GM12878 (cell line): Measurements from ENCODE around the gene LPCAT2. TPM values are rescaled to one million over a fixed set of nuclear protein-coding genes. Genes with fewer than 3 reads are reported as not detected.
A peak's percentile ranks its signal among the peaks of the same experiment; 100 is the strongest.

Experiments used
- CHD1 ChIP-seq: IDR thresholded peaks from 2 replicates; pipeline ENCODE4 v1.6.1; 2012; ENCODE audit warnings: low read depth, low read length, improper control_type of control experiment
- GATAD2B ChIP-seq: fragments of 450-650 bp; conservative IDR thresholded peaks from 2 replicates; pipeline ENCODE4 v1.6.1; 2017; ENCODE audit warnings: low read depth, mild to moderate bottlenecking, moderate library complexity
- HDAC2 ChIP-seq: fragments of 200-600 bp; sonication (generic); IDR thresholded peaks from 2 replicates; pipeline ENCODE4 v1.6.1; 2017
- HDGF ChIP-seq: fragments of 450-650 bp; IDR thresholded peaks from 2 replicates; pipeline ENCODE4 v1.6.1; 2016; ENCODE audit warnings: antibody characterized with exemption
- JUNB ChIP-seq: IDR thresholded peaks from 2 replicates; pipeline ENCODE4 v1.6.1; 2016; ENCODE audit warnings: antibody characterized with exemption, mild to moderate bottlenecking
- KAT2A ChIP-seq: conservative IDR thresholded peaks from 2 replicates; pipeline ENCODE4 v1.6.1; 2011; ENCODE audit warnings: low read depth, low read length; ENCODE audit not compliant: control insufficient read depth
- MEF2A ChIP-seq: IDR thresholded peaks from 2 replicates; pipeline ENCODE4 v1.6.1; 2011; ENCODE audit warnings: low read depth, mild to moderate bottlenecking, low read length, moderate library complexity; ENCODE audit not compliant: insufficient read depth
- NFXL1 ChIP-seq: fragments of 450-650 bp; IDR thresholded peaks from 2 replicates; pipeline ENCODE4 v1.6.1; 2017; ENCODE audit warnings: antibody characterized with exemption, mild to moderate bottlenecking, borderline replicate concordance
- NR2C2 ChIP-seq: IDR thresholded peaks from 2 replicates; pipeline ENCODE4 v1.6.1; 2011; ENCODE audit warnings: borderline replicate concordance, low read depth; ENCODE audit not compliant: control insufficient read depth, insufficient read length
- POLR2AphosphoS5 ChIP-seq: IDR thresholded peaks from 2 replicates; pipeline ENCODE4 v1.6.1; 2011; ENCODE audit warnings: mild to moderate bottlenecking, low read length, inconsistent platforms
- POU2F2 ChIP-seq: IDR thresholded peaks from 3 replicates; pipeline ENCODE4 v1.6.1; 2011; ENCODE audit warnings: low read depth, mild to moderate bottlenecking, low read length, borderline replicate concordance
- RBBP5 ChIP-seq: fragments of 200-600 bp; sonication (generic); conservative IDR thresholded peaks from 2 replicates; pipeline ENCODE4 v1.6.1; 2016
- RFX5 ChIP-seq: IDR thresholded peaks from 2 replicates; pipeline ENCODE4 v1.6.1; 2011; ENCODE audit warnings: low read depth, low read length, improper control_type of control experiment
- SMAD1 ChIP-seq: fragments of 450-650 bp; IDR thresholded peaks from 2 replicates; pipeline ENCODE4 v1.6.1; 2018; ENCODE audit warnings: mild to moderate bottlenecking, low read depth; ENCODE audit not compliant: partially characterized antibody
- SMARCA5 ChIP-seq: fragments of 450-650 bp; IDR thresholded peaks from 2 replicates; pipeline ENCODE4 v1.6.1; 2017; ENCODE audit warnings: mild to moderate bottlenecking
- SP1 ChIP-seq: IDR thresholded peaks from one replicate; pipeline ENCODE4 v1.6.1; 2011; ENCODE audit warnings: low read depth, low read length
- ZNF217 ChIP-seq: fragments of 450-650 bp; IDR thresholded peaks from 2 replicates; pipeline ENCODE4 v1.6.1; 2017; ENCODE audit warnings: antibody characterized with exemption, mild to moderate bottlenecking
- polyA plus RNA-seq, 11 experiments: library from polyadenylated mRNA; depleted of rRNA in 4 of 11; unstranded in 6 of 11; stranded (reverse) in 5 of 11; fragments of >200 nt; fragmentation: Nextera tagmentation in 4 of 11; fragmentation: Illumina TruSeq in 1 of 11; extraction: Ambion mirVana in 4 of 11; extraction: Trizol in 1 of 11; gene quantifications; 1 replicate in 1 of 11; 2 replicates in 10 of 11; pipeline versions ENCODE4 v1.2.1 to v1.2.3, GENCODE V29; 2011 to 2016; ENCODE audit warnings: inconsistent platforms in 2 of 11, missing spikeins in 2 of 11, low read depth in 1 of 11
- total RNA-seq, 4 experiments: library from RNA; depleted of rRNA in 3 of 4; stranded (reverse); fragments of >200 nt in 3 of 4; fragmentation: Illumina TruSeq in 1 of 4; extraction: Trizol in 1 of 4; gene quantifications; 2 replicates each; pipeline versions ENCODE4 v1.2.1 to v1.2.3, GENCODE V29; 2013 to 2021
- TF ChIP-seq, protein P1 (sequence below): fragments of 450-650 bp; IDR thresholded peaks from 2 replicates; pipeline ENCODE4 v1.6.1; 2017; ENCODE audit warnings: mild to moderate bottlenecking, low read depth, inconsistent platforms; ENCODE audit not compliant: poor library complexity, severe bottlenecking
- TF ChIP-seq, protein P2 (sequence below): IDR thresholded peaks from 2 replicates; pipeline ENCODE4 v1.6.1; 2011; ENCODE audit warnings: borderline replicate concordance, low read depth, mild to moderate bottlenecking, moderate library complexity, low read length; ENCODE audit not compliant: insufficient read depth, poor library complexity, severe bottlenecking
- TF ChIP-seq, protein P3 (sequence below): IDR thresholded peaks from 2 replicates; pipeline ENCODE4 v1.6.1; 2012; ENCODE audit warnings: low read length, inconsistent platforms
- TF ChIP-seq, protein P4 (sequence below): IDR thresholded peaks from 2 replicates; pipeline ENCODE4 v1.6.1; 2011; ENCODE audit warnings: mild to moderate bottlenecking, low read depth, low read length, moderate library complexity; ENCODE audit not compliant: insufficient replicate concordance
- TF ChIP-seq, protein P5 (sequence below): IDR thresholded peaks from 2 replicates; pipeline ENCODE4 v1.6.1; 2011; ENCODE audit warnings: low read depth, mild to moderate bottlenecking, low read length, moderate library complexity, borderline replicate concordance; ENCODE audit errors: extremely low read depth

LPCAT2 gene
- total and polyA plus RNA-seq, 10 of the 15 experiments (the other 5 are each of a cell fraction or from before 2014, with no cell fraction given) = 0.01 TPM; not detected in 9

DNA sequence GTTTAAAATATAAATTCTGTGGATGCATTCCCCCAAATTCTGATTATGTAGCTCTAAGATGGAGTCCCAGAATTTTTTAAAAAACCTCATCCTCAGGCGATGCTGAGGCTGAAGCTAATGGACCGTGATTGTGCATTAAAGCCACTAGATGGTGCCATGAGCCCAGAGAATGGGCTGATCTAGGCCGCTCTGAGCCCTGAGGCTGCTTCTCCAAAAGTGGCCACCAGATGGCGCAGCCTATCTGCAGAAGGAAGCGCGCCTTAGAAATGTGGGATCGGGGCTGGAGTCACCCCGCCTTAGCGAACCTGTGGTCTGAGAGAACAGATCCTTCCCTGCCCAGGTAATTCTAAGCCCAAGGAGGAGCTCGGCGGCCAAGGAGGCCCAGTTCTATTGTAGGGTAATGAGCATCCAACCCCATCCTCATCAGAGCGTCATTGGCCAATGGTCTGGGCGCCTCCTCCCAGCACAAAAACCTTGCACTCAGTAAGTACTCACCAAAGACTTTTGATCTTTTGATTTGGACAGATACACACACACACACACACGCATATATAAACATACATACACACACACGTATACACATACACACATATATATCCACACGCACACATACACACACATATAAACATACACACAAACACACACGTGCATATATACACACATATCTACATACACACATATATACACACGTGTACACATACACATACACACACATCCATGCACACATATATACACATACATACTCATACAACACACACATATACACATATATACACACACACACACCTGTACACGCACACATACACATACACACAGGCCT is 43.6 kb upstream of the LPCAT2 start (continued):
- no peak for TF ChIP-seq NFXL1
- no peak for TF ChIP-seq RFX5
- TF ChIP-seq POLR2AphosphoS5 = no peak
- no peak for TF ChIP-seq NR2C2
- no peak for TF ChIP-seq POU2F2
- TF ChIP-seq, protein P1, sequence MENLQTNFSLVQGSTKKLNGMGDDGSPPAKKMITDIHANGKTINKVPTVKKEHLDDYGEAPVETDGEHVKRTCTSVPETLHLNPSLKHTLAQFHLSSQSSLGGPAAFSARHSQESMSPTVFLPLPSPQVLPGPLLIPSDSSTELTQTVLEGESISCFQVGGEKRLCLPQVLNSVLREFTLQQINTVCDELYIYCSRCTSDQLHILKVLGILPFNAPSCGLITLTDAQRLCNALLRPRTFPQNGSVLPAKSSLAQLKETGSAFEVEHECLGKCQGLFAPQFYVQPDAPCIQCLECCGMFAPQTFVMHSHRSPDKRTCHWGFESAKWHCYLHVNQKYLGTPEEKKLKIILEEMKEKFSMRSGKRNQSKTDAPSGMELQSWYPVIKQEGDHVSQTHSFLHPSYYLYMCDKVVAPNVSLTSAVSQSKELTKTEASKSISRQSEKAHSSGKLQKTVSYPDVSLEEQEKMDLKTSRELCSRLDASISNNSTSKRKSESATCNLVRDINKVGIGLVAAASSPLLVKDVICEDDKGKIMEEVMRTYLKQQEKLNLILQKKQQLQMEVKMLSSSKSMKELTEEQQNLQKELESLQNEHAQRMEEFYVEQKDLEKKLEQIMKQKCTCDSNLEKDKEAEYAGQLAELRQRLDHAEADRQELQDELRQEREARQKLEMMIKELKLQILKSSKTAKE = peak; percentile 17
- TF ChIP-seq SMARCA5 = no peak; the same call in 1 of the 2 replicates
- no peak for TF ChIP-seq KAT2A
- TF ChIP-seq GATAD2B = no peak
- TF ChIP-seq, protein P2, sequence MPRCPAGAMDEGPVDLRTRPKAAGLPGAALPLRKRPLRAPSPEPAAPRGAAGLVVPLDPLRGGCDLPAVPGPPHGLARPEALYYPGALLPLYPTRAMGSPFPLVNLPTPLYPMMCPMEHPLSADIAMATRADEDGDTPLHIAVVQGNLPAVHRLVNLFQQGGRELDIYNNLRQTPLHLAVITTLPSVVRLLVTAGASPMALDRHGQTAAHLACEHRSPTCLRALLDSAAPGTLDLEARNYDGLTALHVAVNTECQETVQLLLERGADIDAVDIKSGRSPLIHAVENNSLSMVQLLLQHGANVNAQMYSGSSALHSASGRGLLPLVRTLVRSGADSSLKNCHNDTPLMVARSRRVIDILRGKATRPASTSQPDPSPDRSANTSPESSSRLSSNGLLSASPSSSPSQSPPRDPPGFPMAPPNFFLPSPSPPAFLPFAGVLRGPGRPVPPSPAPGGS = peak; percentile 45
- TF ChIP-seq, protein P3, sequence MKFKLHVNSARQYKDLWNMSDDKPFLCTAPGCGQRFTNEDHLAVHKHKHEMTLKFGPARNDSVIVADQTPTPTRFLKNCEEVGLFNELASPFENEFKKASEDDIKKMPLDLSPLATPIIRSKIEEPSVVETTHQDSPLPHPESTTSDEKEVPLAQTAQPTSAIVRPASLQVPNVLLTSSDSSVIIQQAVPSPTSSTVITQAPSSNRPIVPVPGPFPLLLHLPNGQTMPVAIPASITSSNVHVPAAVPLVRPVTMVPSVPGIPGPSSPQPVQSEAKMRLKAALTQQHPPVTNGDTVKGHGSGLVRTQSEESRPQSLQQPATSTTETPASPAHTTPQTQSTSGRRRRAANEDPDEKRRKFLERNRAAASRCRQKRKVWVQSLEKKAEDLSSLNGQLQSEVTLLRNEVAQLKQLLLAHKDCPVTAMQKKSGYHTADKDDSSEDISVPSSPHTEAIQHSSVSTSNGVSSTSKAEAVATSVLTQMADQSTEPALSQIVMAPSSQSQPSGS = no peak
- TF ChIP-seq SP1 = no peak
- TF ChIP-seq HDAC2 = no peak
- no peak for TF ChIP-seq RBBP5
- no peak for TF ChIP-seq CHD1
- no peak for TF ChIP-seq MEF2A
- no peak for TF ChIP-seq ZNF217
- TF ChIP-seq HDGF = no peak
- no peak for TF ChIP-seq SMAD1
- TF ChIP-seq, protein P4, sequence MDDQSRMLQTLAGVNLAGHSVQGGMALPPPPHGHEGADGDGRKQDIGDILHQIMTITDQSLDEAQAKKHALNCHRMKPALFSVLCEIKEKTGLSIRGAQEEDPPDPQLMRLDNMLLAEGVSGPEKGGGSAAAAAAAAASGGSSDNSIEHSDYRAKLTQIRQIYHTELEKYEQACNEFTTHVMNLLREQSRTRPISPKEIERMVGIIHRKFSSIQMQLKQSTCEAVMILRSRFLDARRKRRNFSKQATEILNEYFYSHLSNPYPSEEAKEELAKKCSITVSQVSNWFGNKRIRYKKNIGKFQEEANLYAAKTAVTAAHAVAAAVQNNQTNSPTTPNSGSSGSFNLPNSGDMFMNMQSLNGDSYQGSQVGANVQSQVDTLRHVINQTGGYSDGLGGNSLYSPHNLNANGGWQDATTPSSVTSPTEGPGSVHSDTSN = no peak
- TF ChIP-seq, protein P5, sequence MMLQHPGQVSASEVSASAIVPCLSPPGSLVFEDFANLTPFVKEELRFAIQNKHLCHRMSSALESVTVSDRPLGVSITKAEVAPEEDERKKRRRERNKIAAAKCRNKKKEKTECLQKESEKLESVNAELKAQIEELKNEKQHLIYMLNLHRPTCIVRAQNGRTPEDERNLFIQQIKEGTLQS = no peak
- no peak for TF ChIP-seq JUNB
